Activated naive CD8-positive, alpha-beta T cell treated with anti-CD3 and anti-CD28 coated beads, Interleukin-2, amount 50 U/mL, for 24 hours (primary cell): ENCODE measurements around the gene IGLON5.

Experiments
- ATAC-seq: fragments of 150-1000 bp; cut with Tn5 transposase; one replicate; pipeline ENCODE4 v1.10.0; 2021
- DNase-seq: peaks from one replicate; pipeline ENCODE4 v3.0.0; 2021
- H3K27ac Mint-ChIP-seq: one replicate; pipeline ENCODE4 v1.8.0; 2021; ENCODE audit warnings: mild to moderate bottlenecking, mixed read lengths
- H3K27me3 Mint-ChIP-seq: one replicate; pipeline ENCODE4 v1.8.0; 2021; ENCODE audit warnings: mixed read lengths
- H3K36me3 Mint-ChIP-seq: one replicate; pipeline ENCODE4 v1.8.0; 2021; ENCODE audit warnings: low read depth, mixed read lengths
- H3K4me1 Mint-ChIP-seq: one replicate; pipeline ENCODE4 v1.8.0; 2021; ENCODE audit warnings: mixed read lengths
- H3K4me3 Mint-ChIP-seq: one replicate; pipeline ENCODE4 v1.8.0; 2021; ENCODE audit warnings: mild to moderate bottlenecking, moderate library complexity, mixed read lengths
- H3K9me3 Mint-ChIP-seq: one replicate; pipeline ENCODE4 v1.8.0; 2021; ENCODE audit warnings: mixed read lengths

IGLON5 gene

DNA sequence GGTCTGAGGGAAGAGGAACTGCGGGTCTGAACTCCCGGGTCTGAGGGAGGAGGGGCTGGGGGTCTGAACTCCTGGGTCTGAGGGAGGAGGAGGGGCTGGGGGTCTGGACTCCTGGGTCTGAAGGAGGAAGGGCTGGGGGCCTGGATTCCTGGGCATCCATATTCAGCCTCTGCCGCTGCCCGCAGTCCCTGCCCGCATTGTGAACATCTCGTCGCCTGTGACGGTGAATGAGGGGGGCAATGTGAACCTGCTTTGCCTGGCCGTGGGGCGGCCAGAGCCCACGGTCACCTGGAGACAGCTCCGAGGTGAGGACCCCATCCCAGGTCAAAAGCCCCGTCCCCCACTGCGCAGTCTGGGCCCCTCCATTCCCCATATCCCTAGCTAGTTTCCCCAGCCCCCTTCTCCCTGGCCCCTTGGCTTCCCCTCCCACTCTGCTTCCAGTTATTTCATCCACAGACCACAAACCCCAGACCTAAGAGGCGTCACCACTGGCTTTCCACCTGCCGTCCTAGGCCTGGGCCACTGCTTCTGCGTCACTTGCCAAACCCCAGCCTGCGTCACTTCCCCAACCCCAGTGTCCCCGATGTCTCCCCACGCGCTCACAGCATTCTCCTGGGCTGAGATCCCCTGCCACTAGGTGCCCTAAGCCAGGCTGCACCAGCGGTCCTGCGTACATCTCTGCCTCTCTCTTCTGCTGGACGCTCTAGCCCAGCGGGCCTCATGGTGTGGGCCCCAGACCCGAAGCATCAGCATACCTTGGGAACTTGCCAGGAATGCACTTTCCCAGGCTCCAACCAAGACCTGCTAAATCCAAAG lies 13.9 kb downstream of the IGLON5 start:
- Mint-ChIP-seq H3K9me3 (no peaks in the 10 kb centered on the region), H3K4me1 (peaks cover 14% of the 10 kb centered on the region), H3K36me3 (no peaks in the 10 kb centered on the region), H3K27me3 (peaks cover 49% of the 10 kb centered on the region), H3K27ac (no peak overlapping the region), H3K4me3 (no peak overlapping the region)
- DNase-seq (peak; percentile 34), ATAC-seq (peak; percentile 47)

DNA sequence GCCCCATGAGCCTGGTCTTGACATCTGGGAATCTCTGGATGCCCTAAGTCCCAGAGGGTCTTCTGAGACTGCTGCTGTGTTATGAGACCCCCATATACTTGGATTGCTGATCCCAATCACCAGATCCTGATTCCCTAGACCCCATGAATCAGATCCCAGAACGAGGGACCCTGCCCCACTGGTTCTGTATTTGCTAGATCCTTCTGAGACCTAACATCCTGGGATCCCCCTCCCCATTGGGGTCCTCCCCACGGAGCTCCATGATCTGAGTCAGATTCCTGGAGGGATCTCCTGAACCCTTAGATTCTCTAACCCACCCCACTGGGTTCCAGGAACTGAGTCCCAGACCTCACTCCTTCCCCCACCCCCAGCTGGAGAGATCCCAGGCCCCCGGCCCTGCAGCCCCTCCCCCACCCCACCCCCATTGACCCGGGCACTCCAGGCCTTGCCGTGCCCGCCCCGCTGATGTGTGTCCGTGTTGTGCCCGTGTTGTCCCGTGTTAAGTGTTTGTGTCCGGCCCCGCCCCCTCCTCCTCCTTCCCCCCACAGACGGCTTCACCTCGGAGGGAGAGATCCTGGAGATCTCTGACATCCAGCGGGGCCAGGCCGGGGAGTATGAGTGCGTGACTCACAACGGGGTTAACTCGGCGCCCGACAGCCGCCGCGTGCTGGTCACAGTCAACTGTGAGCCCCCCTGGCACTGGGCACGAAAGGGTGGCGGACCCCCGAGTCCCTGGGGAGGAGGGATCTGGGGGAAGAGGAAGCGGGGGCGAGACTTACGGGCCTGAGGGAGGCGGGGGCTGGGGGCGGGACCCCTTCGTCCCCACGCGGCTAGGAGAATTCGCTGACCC lies 15.0 kb downstream of the IGLON5 start:
- peaks cover 5% of the 10 kb centered on the region for H3K36me3 Mint-ChIP-seq
- DNase-seq: no peak
- peaks cover 4% of the 10 kb centered on the region for H3K9me3 Mint-ChIP-seq
- no peak overlapping the region for H3K27ac Mint-ChIP-seq
- peaks cover 14% of the 10 kb centered on the region for H3K4me1 Mint-ChIP-seq
- H3K27me3 Mint-ChIP-seq: peaks cover 52% of the 10 kb centered on the region
- no peak for ATAC-seq
- H3K4me3 Mint-ChIP-seq: peak overlapping the region; percentile 8

DNA sequence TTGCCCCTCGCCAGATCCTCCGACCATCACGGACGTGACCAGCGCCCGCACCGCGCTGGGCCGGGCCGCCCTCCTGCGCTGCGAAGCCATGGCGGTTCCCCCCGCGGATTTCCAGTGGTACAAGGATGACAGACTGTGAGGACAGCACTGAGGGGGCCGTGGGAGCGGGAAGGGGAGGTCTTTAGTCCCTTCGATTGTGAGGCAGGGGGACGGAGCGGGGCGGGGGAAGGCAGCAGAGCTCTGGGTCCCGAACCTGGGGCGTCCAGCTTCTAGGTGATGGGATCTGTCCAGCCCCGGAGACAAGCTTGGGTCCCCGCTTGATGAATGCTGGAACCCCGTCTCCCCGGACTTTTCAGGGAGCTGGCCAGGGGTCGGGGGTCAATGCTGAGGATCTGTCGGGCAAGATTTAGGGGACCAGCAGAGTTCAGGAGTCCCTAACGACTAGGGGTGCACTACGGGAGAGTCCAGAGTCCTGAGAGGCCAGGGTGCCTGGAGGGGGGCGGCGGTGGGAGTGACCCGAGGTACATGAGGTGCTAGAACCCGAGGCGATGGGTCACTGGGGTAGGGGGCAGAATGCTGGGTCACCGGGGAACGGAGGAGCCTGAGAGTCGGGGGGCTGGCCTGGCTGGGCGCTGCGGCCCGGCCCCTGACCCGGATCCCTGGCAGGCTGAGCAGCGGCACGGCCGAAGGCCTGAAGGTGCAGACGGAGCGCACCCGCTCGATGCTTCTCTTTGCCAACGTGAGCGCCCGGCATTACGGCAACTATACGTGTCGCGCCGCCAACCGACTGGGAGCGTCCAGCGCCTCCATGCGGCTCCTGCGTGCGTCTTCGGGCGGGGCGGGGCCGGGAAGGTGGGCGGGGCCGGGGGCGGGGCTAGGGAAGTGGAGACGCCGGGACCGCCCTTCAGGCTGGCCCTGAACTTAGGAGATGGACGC lies 15.9 kb downstream of the IGLON5 start:
- peaks cover 4% of the 10 kb centered on the region for H3K9me3 Mint-ChIP-seq
- DNase-seq: peak; percentile 69
- peaks cover 14% of the 10 kb centered on the region for H3K4me1 Mint-ChIP-seq
- peaks cover 52% of the 10 kb centered on the region for H3K27me3 Mint-ChIP-seq
- H3K27ac Mint-ChIP-seq: no peak overlapping the region
- peak overlapping the region; percentile 53 for H3K4me3 Mint-ChIP-seq
- peak; percentile 35 for ATAC-seq
- peaks cover 11% of the 10 kb centered on the region for H3K36me3 Mint-ChIP-seq

DNA sequence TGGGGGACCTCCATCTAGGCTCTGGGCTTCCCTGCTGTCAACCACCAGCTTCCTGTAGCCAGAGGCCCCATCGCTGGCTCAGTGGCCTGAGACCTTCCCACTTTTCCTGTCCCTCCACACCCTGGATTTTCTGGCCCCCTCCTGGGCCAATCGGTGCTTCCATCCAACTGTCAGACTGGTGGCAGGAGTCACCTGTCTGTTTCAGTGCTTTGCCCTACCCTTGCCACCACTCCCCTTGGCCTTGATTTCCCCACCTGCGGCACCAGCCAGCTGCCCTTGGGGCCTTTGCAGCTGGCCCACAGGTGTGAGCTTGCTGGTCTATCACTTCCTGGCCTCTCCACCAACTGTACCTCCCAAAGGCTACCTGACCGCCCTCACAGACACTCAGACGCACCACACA lies 18.0 kb downstream of the IGLON5 start:
- Mint-ChIP-seq H3K27me3 (peaks cover 33% of the 10 kb centered on the region), H3K27ac (no peak overlapping the region)

DNA sequence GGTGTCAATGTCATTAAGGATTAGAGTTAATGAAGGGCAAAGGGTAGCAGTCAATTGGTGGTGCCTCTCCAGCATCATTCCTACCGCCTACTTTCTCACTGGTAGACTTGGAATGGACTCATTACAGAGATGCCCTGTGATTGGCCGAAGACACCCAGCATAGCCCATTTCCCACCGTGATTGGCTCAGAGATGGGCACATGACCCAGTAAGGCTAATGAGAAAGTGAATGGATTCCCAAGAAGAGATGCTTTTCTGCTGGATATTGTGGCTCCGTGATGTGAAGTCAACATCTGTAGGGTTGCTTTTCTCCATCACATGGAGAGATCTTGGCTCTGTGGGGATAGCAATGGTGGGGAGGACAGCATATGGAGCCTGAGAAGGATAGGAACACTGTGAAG lies 18.9 kb downstream of the IGLON5 start:
- peaks cover 4% of the 10 kb centered on the region for H3K9me3 Mint-ChIP-seq
- H3K27ac Mint-ChIP-seq: no peak overlapping the region
- peaks cover 14% of the 10 kb centered on the region for H3K4me1 Mint-ChIP-seq
- no peak for DNase-seq
- peaks cover 11% of the 10 kb centered on the region for H3K36me3 Mint-ChIP-seq
- H3K27me3 Mint-ChIP-seq: peaks cover 29% of the 10 kb centered on the region
- no peak overlapping the region for H3K4me3 Mint-ChIP-seq
- no peak for ATAC-seq

More for the DNA sequence above, 18.0 kb downstream of the IGLON5 start:
- ATAC-seq (no peak), DNase-seq (no peak)
- Mint-ChIP-seq H3K36me3 (peaks cover 11% of the 10 kb centered on the region), H3K9me3 (peaks cover 4% of the 10 kb centered on the region), H3K4me3 (no peak overlapping the region), H3K4me1 (peaks cover 14% of the 10 kb centered on the region)

DNA sequence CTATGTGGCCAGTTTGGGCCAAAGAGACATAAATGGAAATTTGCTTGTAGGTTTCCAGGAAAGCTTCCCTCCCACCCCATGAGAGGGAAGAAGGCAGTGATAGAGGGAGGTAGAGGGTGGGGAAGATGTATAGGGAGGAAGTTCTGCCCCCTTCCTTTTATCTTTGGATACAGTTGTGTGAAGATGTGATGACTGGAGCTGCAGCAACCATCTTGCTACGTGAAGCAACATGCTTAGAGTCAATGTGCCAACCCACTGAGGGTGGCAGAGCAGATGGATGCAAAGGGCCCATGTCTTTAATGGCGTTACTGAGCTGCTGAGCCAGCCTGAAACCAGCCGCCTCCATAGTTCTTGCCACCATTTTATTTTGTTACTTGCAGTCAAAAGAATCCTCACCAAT lies 19.7 kb downstream of the IGLON5 start:
- peaks cover 11% of the 10 kb centered on the region for H3K36me3 Mint-ChIP-seq
- no peak overlapping the region for H3K27ac Mint-ChIP-seq
- no peak for ATAC-seq
- H3K4me1 Mint-ChIP-seq: peaks cover 7% of the 10 kb centered on the region
- no peak for DNase-seq
- no peak overlapping the region for H3K4me3 Mint-ChIP-seq
- peaks cover 20% of the 10 kb centered on the region for H3K27me3 Mint-ChIP-seq
- H3K9me3 Mint-ChIP-seq: peaks cover 4% of the 10 kb centered on the region

DNA sequence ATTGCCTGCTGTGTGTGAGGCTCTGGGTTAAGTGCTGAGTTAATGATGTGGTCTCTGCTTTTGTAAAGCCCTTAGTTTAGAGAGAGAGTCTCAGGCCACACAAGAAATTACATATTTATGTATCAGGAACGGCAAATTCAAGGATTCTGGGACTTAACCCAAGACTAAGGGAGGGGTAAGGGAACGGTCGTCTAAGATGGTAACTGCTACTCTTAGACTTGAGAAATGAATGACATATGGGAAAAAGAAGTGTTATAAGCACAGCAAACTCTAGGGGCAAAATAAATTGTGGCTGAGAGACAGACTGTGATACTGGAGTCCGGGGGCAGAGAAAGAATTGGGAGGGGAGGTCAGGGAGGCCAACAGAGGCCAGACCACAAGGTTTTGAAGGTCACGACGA lies 20.3 kb downstream of the IGLON5 start:
- Mint-ChIP-seq H3K4me3 (no peak overlapping the region), H3K27ac (no peak overlapping the region), H3K36me3 (peaks cover 11% of the 10 kb centered on the region), H3K4me1 (peaks cover 5% of the 10 kb centered on the region), H3K9me3 (peaks cover 4% of the 10 kb centered on the region), H3K27me3 (peaks cover 18% of the 10 kb centered on the region)
- no peak for ATAC-seq
- DNase-seq: no peak

DNA sequence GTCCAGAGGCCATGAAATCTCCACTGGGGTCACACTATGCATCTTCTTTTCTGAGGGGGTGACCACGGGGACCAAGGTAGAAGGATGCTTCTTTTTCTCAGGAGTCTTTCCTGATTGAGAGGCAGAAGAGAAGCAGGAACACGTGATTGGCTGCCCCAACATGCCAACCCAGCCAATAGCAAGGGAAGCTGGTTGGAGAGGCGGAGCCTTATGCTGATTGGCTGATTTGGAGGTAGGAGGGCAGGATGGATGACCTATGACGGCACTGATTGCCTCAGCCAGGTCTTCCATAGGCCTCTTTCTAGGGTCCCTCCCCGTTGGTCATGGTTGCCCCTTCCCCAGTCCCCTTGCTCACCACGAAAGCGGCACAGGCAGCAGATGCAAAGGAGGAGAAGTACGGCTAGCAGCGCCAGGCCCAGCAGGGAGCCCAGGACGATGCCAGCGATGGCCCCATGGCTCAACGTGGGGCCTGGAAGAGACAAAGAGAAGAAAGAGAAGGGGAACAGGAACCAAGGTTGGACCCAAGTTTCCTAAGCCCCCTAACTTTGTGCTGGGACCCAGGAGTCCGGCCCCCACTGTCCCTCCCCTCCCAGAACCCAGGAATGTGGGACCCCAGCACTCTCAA lies 22.5 kb downstream of the IGLON5 start:
- no peak overlapping the region for H3K27ac Mint-ChIP-seq
- peaks cover 11% of the 10 kb centered on the region for H3K36me3 Mint-ChIP-seq
- H3K9me3 Mint-ChIP-seq: peaks cover 4% of the 10 kb centered on the region
- H3K4me1 Mint-ChIP-seq: peaks cover 7% of the 10 kb centered on the region
- peaks cover 12% of the 10 kb centered on the region for H3K27me3 Mint-ChIP-seq
- ATAC-seq (no peak), DNase-seq (no peak)
- H3K4me3 Mint-ChIP-seq: no peak overlapping the region

DNA sequence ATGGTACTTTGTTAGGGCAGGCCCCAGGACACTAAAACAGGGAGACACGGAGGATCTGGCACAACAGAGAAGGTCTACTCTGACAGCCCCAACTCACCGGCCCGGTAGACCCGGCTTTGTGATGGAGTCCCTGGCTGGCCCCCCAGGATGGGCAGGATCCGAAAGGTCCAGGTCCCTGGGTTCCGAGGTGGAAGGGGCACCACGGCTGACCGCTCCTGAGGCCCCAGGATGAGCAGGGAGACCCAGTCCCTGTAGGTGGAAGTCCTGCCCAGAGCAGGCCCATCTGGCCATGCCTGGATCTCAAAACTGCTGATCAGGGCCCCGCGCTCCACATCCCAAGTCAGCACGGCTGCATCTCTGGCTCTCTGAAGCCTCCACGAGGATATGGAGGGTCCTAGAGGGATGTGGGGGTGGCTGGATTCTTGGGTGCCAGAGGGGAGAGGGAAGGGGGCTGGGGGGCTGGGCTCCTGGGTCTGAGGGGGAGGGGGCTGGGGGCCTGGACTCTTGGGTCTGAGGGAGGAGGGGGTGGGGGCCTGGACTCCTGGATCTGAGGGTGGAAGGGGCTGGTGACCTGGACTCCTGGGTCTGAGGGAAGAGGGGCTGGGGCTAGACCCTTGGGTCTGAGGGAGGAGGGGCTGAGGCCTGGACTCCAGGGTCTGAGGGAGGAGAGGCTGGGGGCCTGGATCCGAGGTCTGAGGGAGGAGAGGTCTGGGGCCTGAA lies 25.9 kb downstream of the IGLON5 start:
- Mint-ChIP-seq H3K4me3 (no peak overlapping the region), H3K9me3 (no peaks in the 10 kb centered on the region), H3K36me3 (peaks cover 1% of the 10 kb centered on the region), H3K4me1 (peaks cover 20% of the 10 kb centered on the region), H3K27ac (no peak overlapping the region), H3K27me3 (peaks cover 5% of the 10 kb centered on the region)
- no peak for ATAC-seq
- no peak for DNase-seq

DNA sequence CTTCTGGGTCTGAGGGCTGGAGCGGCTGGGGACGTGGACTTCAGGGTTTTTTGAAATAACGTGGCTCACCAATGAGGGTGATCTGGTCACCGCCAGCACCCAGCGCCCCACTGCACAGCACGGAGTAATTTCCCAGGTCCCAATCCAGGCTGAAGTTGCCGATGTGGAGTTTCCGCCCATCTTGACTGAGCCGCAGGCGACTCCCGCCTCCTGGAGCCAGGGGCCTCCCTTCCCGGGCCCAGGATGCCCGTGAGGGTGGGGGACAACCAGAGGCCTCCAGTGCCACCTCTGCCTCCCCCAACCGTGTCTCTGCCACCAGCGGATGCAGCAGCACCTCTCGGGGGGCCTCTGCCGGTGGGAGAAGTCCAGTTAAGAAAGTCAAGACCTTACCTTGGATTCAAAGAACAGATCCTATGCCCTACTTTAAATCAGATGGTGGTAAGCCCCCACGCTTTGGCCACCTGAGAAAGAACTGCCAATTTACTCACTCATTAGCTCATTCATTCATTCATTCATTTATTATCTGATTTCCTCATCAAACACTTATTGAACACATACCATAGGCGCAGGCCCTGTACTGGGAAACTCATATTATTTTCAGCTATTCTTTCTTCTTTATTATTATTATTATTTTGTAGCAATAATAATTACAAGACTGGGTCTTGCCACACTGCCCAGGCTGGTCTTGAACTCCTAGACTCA lies 26.6 kb downstream of the IGLON5 start:
- peaks cover 22% of the 10 kb centered on the region for H3K4me1 Mint-ChIP-seq
- ATAC-seq (no peak), DNase-seq (no peak)
- H3K36me3 Mint-ChIP-seq: peaks cover 1% of the 10 kb centered on the region
- H3K27ac Mint-ChIP-seq: peak overlapping the region; percentile 75
- peaks cover 5% of the 10 kb centered on the region for H3K27me3 Mint-ChIP-seq
- no peaks in the 10 kb centered on the region for H3K9me3 Mint-ChIP-seq
- H3K4me3 Mint-ChIP-seq: peak overlapping the region; percentile 87

DNA sequence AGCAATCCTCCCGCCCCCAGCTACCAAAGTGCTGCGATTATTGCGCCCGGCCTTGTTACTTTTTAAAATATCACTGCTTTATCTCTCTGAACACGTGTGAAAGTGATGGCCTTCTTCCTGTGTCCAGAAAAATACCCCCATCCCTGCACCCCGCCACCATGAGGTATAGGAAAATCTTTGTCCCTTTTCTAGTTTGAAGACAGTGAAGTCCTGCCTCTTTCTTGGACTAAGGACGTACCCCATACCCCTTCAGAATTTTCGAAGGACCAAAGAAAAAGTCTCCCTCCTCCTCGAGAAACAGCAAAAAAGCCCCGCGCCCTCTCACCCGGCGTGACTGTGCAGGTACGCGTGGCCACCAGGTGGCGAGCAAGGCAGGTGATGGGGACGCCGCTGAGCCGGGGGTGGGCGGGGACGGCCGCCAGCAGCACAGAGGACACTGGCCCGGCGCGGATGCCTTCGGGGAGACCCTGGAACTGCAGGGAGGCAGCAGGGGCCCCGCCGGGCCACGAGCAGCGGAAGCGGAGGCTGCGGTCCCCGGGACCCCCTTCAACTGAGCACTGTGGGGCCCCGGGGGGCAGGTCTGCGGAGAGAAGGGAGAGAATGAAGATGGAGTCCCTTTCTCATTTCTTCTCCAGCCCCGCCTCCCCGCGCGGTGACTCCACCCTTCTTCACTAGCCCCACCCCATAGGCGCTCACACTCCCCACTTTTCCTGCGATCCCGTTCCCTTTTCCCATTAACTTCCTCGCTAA lies 27.3 kb downstream of the IGLON5 start:
- H3K9me3 Mint-ChIP-seq: no peaks in the 10 kb centered on the region
- peak overlapping the region; percentile 87 for H3K4me3 Mint-ChIP-seq
- peaks cover 5% of the 10 kb centered on the region for H3K27me3 Mint-ChIP-seq
- peaks cover 1% of the 10 kb centered on the region for H3K36me3 Mint-ChIP-seq
- peak; percentile 92 for DNase-seq
- peak; percentile 70 for ATAC-seq
- H3K4me1 Mint-ChIP-seq: peaks cover 23% of the 10 kb centered on the region
- H3K27ac Mint-ChIP-seq: peak overlapping the region; percentile 85

DNA sequence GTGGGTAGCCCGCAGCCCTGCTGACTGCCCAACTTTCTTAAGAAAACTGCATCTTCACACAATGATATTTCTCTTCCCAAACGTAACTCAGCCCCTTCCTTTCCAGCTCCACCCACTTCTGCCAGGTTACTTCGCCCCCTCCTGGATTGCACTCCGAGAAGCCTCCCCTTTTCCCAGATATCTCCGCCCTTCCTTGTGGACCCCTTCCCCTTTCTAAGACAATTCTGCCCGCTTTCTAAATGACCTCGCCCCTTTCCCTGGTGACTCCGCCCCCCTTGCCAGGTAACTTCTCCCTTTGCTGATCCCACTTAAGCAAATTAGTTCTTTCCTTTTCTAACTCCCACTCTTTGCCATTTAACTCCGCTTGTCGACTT lies 27.9 kb downstream of the IGLON5 start:
- Mint-ChIP-seq H3K36me3 (peaks cover 1% of the 10 kb centered on the region), H3K27me3 (peaks cover 5% of the 10 kb centered on the region), H3K9me3 (no peaks in the 10 kb centered on the region), H3K27ac (peak overlapping the region; percentile 85), H3K4me3 (peak overlapping the region; percentile 87), H3K4me1 (peaks cover 23% of the 10 kb centered on the region)
- no peak for DNase-seq
- no peak for ATAC-seq
